Measurements from ENCODE around the gene RANBP3.
"Not testable (repeated sequence)": the region's sequence is repeated elsewhere in the genome, so short reads cannot be mapped to it uniquely, and the experiment has no call there.

RANBP3 gene
- total RNA-seq = 97.6 to 115 (median 112) reads per million in 4 experiments

- DNase-seq = peak; percentile 98
Observed at GRCh38 chr19:5977785-5978605, at the start of gene RANBP3. Gene RANBP3 (minus strand): TSS chr19:5978140. CDS start chr19:5978082, 58 bp downstream.

- no peak for DNase-seq
Observed at GRCh38 chr19:6026390-6027227, 48.7 kb upstream of the RANBP3 start.

GRCh38 chr19:6024756-6025155 is 46.8 kb upstream of the RANBP3 start:
- not testable (repeated sequence) for DNase-seq

- no peak for DNase-seq
Observed at GRCh38 chr19:6023936-6024335, 46.0 kb upstream of the RANBP3 start.

GRCh38 chr19:6023085-6023682 is 45.2 kb upstream of the RANBP3 start:
- DNase-seq = no peak

- no peak for DNase-seq
Observed at GRCh38 chr19:6022570-6023064, 44.7 kb upstream of the RANBP3 start.

GRCh38 chr19:6021878-6022569 is 44.1 kb upstream of the RANBP3 start:
- DNase-seq = peak; percentile 73

GRCh38 chr19:6020972-6021805 is 43.2 kb upstream of the RANBP3 start:
- no peak for DNase-seq

GRCh38 chr19:6020166-6020882 is 42.4 kb upstream of the RANBP3 start:
- no peak for DNase-seq

- no peak for DNase-seq
Observed at GRCh38 chr19:6018786-6019185, 40.8 kb upstream of the RANBP3 start.

GRCh38 chr19:6017576-6017975 is 39.6 kb upstream of the RANBP3 start:
- DNase-seq = no peak

GRCh38 chr19:6015841-6016545 is 38.1 kb upstream of the RANBP3 start:
- no peak for DNase-seq

- DNase-seq = no peak
Observed at GRCh38 chr19:6014551-6015135, 36.7 kb upstream of the RANBP3 start.

- no peak for DNase-seq
Observed at GRCh38 chr19:6012426-6013170, 34.7 kb upstream of the RANBP3 start.

- DNase-seq = no peak
Observed at GRCh38 chr19:6011794-6012193, 33.9 kb upstream of the RANBP3 start.

GRCh38 chr19:6011206-6011605 is 33.3 kb upstream of the RANBP3 start:
- DNase-seq = no peak

GRCh38 chr19:6010107-6010506 is 32.2 kb upstream of the RANBP3 start:
- no peak for DNase-seq

- no peak for DNase-seq
Observed at GRCh38 chr19:6007866-6008265, 29.9 kb upstream of the RANBP3 start.

- DNase-seq = no peak
Observed at GRCh38 chr19:6006896-6007295, 29.0 kb upstream of the RANBP3 start.
